K562 (cell line): ENCODE results near the gene PPIL6. TPM values are rescaled to one million over a fixed set of nuclear protein-coding genes. Genes with fewer than 3 reads are reported as not detected.

Source experiments
- CTBP1 ChIP-seq: fragments of 450-650 bp; IDR thresholded peaks from 2 replicates; pipeline ENCODE4 v1.6.1; 2016; ENCODE audit warnings: borderline replicate concordance
- FUS ChIP-seq: fragments of 200-400 bp; formaldehyde crosslinking; optimal IDR thresholded peaks from 2 replicates; pipeline ENCODE3; 2017; ENCODE audit warnings: low read depth, low read length
- MTA3 ChIP-seq: fragments of 450-650 bp; formaldehyde crosslinking; IDR thresholded peaks from 2 replicates; pipeline ENCODE4 v1.6.1; 2017; ENCODE audit warnings: mild to moderate bottlenecking, borderline replicate concordance
- POLR2G ChIP-seq: fragments of 200-400 bp; formaldehyde crosslinking; IDR thresholded peaks from 2 replicates; pipeline ENCODE4 v1.6.1; 2017; ENCODE audit warnings: low read depth, mild to moderate bottlenecking, antibody characterized with exemption, low read length, moderate library complexity
- SMARCA5 ChIP-seq: fragments of 450-650 bp; IDR thresholded peaks from 2 replicates; pipeline ENCODE4 v1.6.1; 2016
- ZNF561 ChIP-seq: fragments of 450-650 bp; formaldehyde crosslinking; conservative IDR thresholded peaks from 2 replicates; pipeline ENCODE4 v1.4.0; 2020; ENCODE audit warnings: mild to moderate bottlenecking, moderate library complexity
- polyA plus RNA-seq, 8 experiments: library from polyadenylated mRNA; depleted of rRNA in 4 of 8; stranded (reverse) in 5 of 8; unstranded in 3 of 8; fragments of >200 nt; fragmentation: Nextera tagmentation in 2 of 8; fragmentation: Illumina TruSeq in 1 of 8; extraction: Ambion mirVana in 2 of 8; extraction: Trizol in 1 of 8; gene quantifications; 2 replicates each; pipeline versions ENCODE4 v1.2.1 to v1.2.3, GENCODE V29; 2011 to 2014; ENCODE audit warnings: inconsistent platforms in 1 of 8, missing spikeins in 1 of 8
- total RNA-seq, 7 experiments: library from RNA; depleted of rRNA in 6 of 7; stranded (reverse); fragments of >200 nt in 6 of 7; fragmentation: Illumina TruSeq in 2 of 7; extraction: Trizol in 2 of 7; gene quantifications; 2 replicates each; pipeline versions ENCODE4 v1.2.1 to v1.2.3, GENCODE V29; 2011 to 2021; ENCODE audit warnings: low replicate concordance in 1 of 7
- TF ChIP-seq, protein P1 (sequence below): fragments of 200-800 bp; sonication (Bioruptor generic); IDR thresholded peaks from 2 replicates; pipeline ENCODE4 v1.6.1; 2017; ENCODE audit warnings: missing genetic modification characterization, missing compliant biosample characterization
- TF ChIP-seq, protein P2 (sequence below), 2 experiments: fragments of 250-450 bp in 1 of 2; fragments of 450-650 bp in 1 of 2; sonication (Bioruptor Pico) in 1 of 2; IDR thresholded peaks; 2 replicates each; pipeline versions ENCODE4 v1.6.1 to v1.8.0; 2016 to 2021; ENCODE audit warnings: mild to moderate bottlenecking in 2 of 2, moderate library complexity in 2 of 2, missing compliant biosample characterization in 1 of 2, missing genetic modification characterization in 1 of 2

The PPIL6 gene
- total and polyA plus RNA-seq, 9 of the 15 experiments (the other 6 are each of a cell fraction or from before 2014, with no cell fraction given), result 0.03 to 0.98 (median 0.41) TPM; not detected in 1

DNA sequence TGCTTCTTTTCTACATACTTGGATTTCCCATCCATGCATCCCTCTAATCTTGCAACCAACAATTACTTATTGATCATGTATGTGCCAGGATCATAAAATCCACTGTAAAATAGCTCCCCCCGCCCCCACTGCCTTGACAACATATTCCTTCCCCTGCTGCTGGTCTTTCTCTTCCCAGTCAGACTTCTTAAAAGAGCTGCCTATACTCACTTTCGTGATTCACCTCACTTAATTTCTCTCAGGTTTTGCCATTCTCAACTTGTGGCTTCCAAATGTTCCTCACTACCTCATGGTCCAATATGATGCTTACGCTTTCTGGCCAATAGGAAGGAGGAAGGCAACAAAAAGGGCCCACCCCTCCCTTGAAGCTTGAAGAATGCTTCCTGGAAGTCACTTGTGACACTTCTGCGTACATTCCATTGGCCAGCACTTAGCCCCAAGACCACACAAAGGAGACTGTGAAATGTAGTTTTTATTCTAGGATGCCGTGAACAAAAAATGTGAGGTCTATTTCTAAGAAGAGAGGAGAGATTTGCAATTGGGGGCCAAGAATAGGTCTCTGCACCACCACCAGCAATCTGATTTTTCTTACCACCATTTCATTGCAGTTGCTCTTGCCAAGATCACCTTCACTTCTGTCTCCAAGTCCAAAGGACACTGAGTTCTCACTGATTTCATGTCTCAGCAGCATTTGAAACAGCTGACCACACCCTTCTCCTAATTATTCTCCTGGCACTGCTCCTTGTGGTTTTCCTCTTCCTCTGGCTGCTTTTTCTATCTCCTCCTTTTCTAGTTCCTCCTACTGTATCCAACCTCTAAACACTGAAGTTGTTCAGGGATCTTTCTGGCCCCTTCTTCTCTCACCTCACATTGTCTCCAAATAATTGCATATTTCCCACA is 88.9 kb downstream of the PPIL6 start (continued):
- TF ChIP-seq, protein P1, sequence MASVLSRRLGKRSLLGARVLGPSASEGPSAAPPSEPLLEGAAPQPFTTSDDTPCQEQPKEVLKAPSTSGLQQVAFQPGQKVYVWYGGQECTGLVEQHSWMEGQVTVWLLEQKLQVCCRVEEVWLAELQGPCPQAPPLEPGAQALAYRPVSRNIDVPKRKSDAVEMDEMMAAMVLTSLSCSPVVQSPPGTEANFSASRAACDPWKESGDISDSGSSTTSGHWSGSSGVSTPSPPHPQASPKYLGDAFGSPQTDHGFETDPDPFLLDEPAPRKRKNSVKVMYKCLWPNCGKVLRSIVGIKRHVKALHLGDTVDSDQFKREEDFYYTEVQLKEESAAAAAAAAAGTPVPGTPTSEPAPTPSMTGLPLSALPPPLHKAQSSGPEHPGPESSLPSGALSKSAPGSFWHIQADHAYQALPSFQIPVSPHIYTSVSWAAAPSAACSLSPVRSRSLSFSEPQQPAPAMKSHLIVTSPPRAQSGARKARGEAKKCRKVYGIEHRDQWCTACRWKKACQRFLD (CRISPR knock-in tag), result no peak
- TF ChIP-seq, protein P2, sequence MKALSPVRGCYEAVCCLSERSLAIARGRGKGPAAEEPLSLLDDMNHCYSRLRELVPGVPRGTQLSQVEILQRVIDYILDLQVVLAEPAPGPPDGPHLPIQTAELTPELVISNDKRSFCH (CRISPR knock-in tag; IDR thresholded peaks at IDR 0.05), result no peak
- TF ChIP-seq, protein P2 (tag; IDR thresholded peaks at IDR 0.05), result no peak
- TF ChIP-seq MTA3, result no peak
- no peak for TF ChIP-seq FUS
- no peak for TF ChIP-seq SMARCA5
- peak; percentile 32; the same call in 1 of the 2 replicates for TF ChIP-seq CTBP1
- no peak for TF ChIP-seq POLR2G
- TF ChIP-seq ZNF561, result no peak
